Adrenal gland (tissue), 12 donors: Measurements from ENCODE around the gene DDX21. TPM values are rescaled to one million over a fixed set of nuclear protein-coding genes. Genes with fewer than 3 reads are reported as not detected.
"Not testable (repeated sequence)": the region's sequence is repeated elsewhere in the genome, so short reads cannot be mapped to it uniquely, and the experiment has no call there.

Experiments
- DNase-seq, 7 donors: peaks; one replicate each; pipeline ENCODE4 v3.0.0-alpha.2; 2019 to 2020
- H3K27ac ChIP-seq, 5 donors: fragments of 200-600 bp; sonication (generic) in 4 of 5; 1 replicate in 3 of 5; 2 replicates in 2 of 5; pipeline versions ENCODE4 v1.5.1 to v1.8.0; 2016 to 2020; ENCODE audit warnings: mild to moderate bottlenecking in 1 of 5
- H3K27me3 ChIP-seq: fragments of 200-600 bp; 2 replicates; pipeline ENCODE4 v1.8.0; 2021
- H3K36me3 ChIP-seq, 2 donors: fragments of 200-600 bp; replicated peaks in 1 of 2; 1 replicate in 1 of 2; 2 replicates in 1 of 2; pipeline versions ENCODE4 v1.5.1 to v1.8.0; 2018 to 2022
- H3K4me1 ChIP-seq, 2 donors: fragments of 200-600 bp; replicated peaks in 1 of 2; 1 replicate in 1 of 2; 2 replicates in 1 of 2; pipeline versions ENCODE4 v1.5.1 to v1.8.0; 2018 to 2021
- H3K4me3 ChIP-seq, 4 donors: fragments of 200-600 bp; sonication (generic) in 3 of 4; one replicate each; pipeline ENCODE4 v1.5.1; 2016 to 2018
- H3K9me3 ChIP-seq, 3 donors: fragments of 200-600 bp; sonication (generic) in 1 of 3; replicated peaks in 1 of 3; 1 replicate in 2 of 3; 2 replicates in 1 of 3; pipeline versions ENCODE4 v1.5.1 to v1.8.0; 2016 to 2021
- CTCF ChIP-seq, 6 experiments: fragments of 450-650 bp in 4 of 6; fragments of 200-600 bp in 2 of 6; sonication (generic) in 1 of 6; IDR thresholded peaks; 1 replicate in 5 of 6; 2 replicates in 1 of 6; pipeline versions ENCODE4 v1.5.1 to v1.8.0; 2016 to 2021; ENCODE audit warnings: antibody characterized with exemption in 6 of 6, mild to moderate bottlenecking in 2 of 6, moderate library complexity in 1 of 6
- POLR2A ChIP-seq, 2 donors: fragments of 450-650 bp; IDR thresholded peaks; one replicate each; pipeline ENCODE4 v1.6.1; 2017; ENCODE audit warnings: antibody characterized with exemption in 2 of 2, mild to moderate bottlenecking in 2 of 2, moderate library complexity in 1 of 2
- WGBS, 4 donors: extraction: QIAGEN DNeasy Blood & Tissue Kit in 2 of 4; methylation state at CpG; one replicate each; pipeline versions ENCODE4 v1.1.5 to v1.1.7; 2013 to 2017; 5-methylcytosine and 5-hydroxymethylcytosine counted together
- intact Hi-C, 2 donors: fragments of 100-400 bp; cut with DNase I; formaldehyde crosslinking; loops; one replicate each; pipeline versions ENCODE4 v1.14.1 to v1.15.0; 2022 to 2023
- polyA plus RNA-seq, 3 donors: library from polyadenylated mRNA; stranded (reverse); fragments of 200-250 nt in 2 of 3; fragments of 350-450 nt in 1 of 3; fragmentation: Illumina TruSeq in 1 of 3; extraction: RNeasy Lipid Tissue Mini Kit (QIAGEN cat#74804) in 1 of 3; gene quantifications; one replicate each; pipeline ENCODE4 v1.2.3, GENCODE V29; 2013 to 2014
- total RNA-seq, 9 donors: library from RNA; depleted of rRNA in 4 of 9; stranded (reverse); fragments of >200 nt in 4 of 9; fragments of 120-200 nt in 1 of 9; fragmentation: NEBNext Ultra II Directional in 1 of 9; extraction: Animal tissue kit (Norgen Biotek cat#: 25700) in 1 of 9; gene quantifications; one replicate each; pipeline versions ENCODE4 v1.1.0 to v1.2.4, GENCODE V29; 2013 to 2023
- donor health status: healthy with polysubstance abuse.
- donor health status: Bipolar disorder and iron deficiency.
- donor health status: DM: yes; HTN: yes; CAD: no.
- donor health status: DM: no; HTN: no; CAD: no.
- donor health status: DM: no; HTN: no; CAD: no.
- donor health status: DM: yes; HTN: yes; CAD: no.

Gene DDX21
- total and polyA plus RNA-seq, 12 donors: 14.2 to 89.0 (median 40.0) TPM

- 92 to 95% (median 94%) methylated on average over 6 of the region's 6 CpGs for WGBS, 4 donors
- intact Hi-C loops: loop anchor here in 1 of 2 donors (10.0 kb wide), 1 partner anchor 89 kb away; no protein-coding TSS in a partner anchor
- TF ChIP-seq CTCF (IDR thresholded peaks at IDR 0.05) (no peak), POLR2A (IDR thresholded peaks at IDR 0.05) (no peak)
These were observed 49.9 kb downstream of the DDX21 start for GRCh38 chr10:69005704-69006485.

GRCh38 chr10:69007260-69007659, 51.3 kb downstream of the DDX21 start:
- intact Hi-C loops: loop anchor here in 1 of 2 donors (10.0 kb wide), 1 partner anchor 88 kb away; no protein-coding TSS in a partner anchor
- no peak for TF ChIP-seq POLR2A (IDR thresholded peaks at IDR 0.05)
- no peak for TF ChIP-seq CTCF (IDR thresholded peaks at IDR 0.05)
- WGBS, 4 donors: 85 to 88% (median 86%) methylated on average over 3 of the region's 3 CpGs
- DNase-seq: no peak
- Histone ChIP-seq H3K9me3 (no peaks in the 10 kb centered on the region), H3K27ac (no peak overlapping the region), H3K4me3 (no peak overlapping the region), H3K36me3 (peaks cover 0 to 33% of the 10 kb centered on the region in 2 donors), H3K4me1 (peaks cover 0 to 3% of the 10 kb centered on the region in 2 donors), H3K27me3 (no peaks in the 10 kb centered on the region)

More at GRCh38 chr10:69005704-69006485, 49.9 kb downstream of the DDX21 start:
- Histone ChIP-seq H3K9me3 (no peaks in the 10 kb centered on the region), H3K4me1 (peaks cover 0 to 3% of the 10 kb centered on the region in 2 donors), H3K27ac (no peak overlapping the region), H3K27me3 (no peaks in the 10 kb centered on the region), H3K36me3 (peaks cover 0 to 36% of the 10 kb centered on the region in 2 donors), H3K4me3 (no peak overlapping the region)
- no peak for DNase-seq

- no peaks in the 10 kb centered on the region for H3K9me3 ChIP-seq
- TF ChIP-seq POLR2A (IDR thresholded peaks at IDR 0.05) (no peak), CTCF (IDR thresholded peaks at IDR 0.05) (no peak)
- no peak for DNase-seq
- H3K27ac ChIP-seq: no peak overlapping the region
- H3K27me3 ChIP-seq: no peaks in the 10 kb centered on the region
- H3K36me3 ChIP-seq: peaks cover 0 to 47% of the 10 kb centered on the region in 2 donors
- intact Hi-C loops: loop anchor here in 1 of 2 donors (10.0 kb wide), 1 partner anchor 85 kb away; no protein-coding TSS in a partner anchor
- WGBS, 4 donors: 62 to 75% (median 69%) methylated on average over 2 of the region's 2 CpGs
- peaks cover 0 to 3% of the 10 kb centered on the region in 2 donors for H3K4me1 ChIP-seq
- H3K4me3 ChIP-seq: no peak overlapping the region
These were observed 53.4 kb downstream of the DDX21 start for GRCh38 chr10:69009360-69009759.

- WGBS, 4 donors: 58 to 65% (median 63%) methylated on average over 1 of the region's 1 CpG
- H3K9me3 ChIP-seq: no peaks in the 10 kb centered on the region
- peaks cover 0 to 3% of the 10 kb centered on the region in 2 donors for H3K4me1 ChIP-seq
- TF ChIP-seq CTCF (IDR thresholded peaks at IDR 0.05): no peak
- no peak for TF ChIP-seq POLR2A (IDR thresholded peaks at IDR 0.05)
- no peak for DNase-seq
- H3K27me3 ChIP-seq: no peaks in the 10 kb centered on the region
- H3K36me3 ChIP-seq: peaks cover 0 to 51% of the 10 kb centered on the region in 2 donors
- H3K27ac ChIP-seq: no peak overlapping the region
- intact Hi-C loops: no loop called here
- no peak overlapping the region for H3K4me3 ChIP-seq
These were observed 54.2 kb downstream of the DDX21 start for GRCh38 chr10:69010151-69010640.

- peaks cover 0 to 49% of the 10 kb centered on the region in 2 donors for H3K36me3 ChIP-seq
- H3K27me3 ChIP-seq, H3K9me3 ChIP-seq, DNase-seq, H3K4me1 ChIP-seq, H3K4me3 ChIP-seq, H3K27ac ChIP-seq, intact Hi-C loops: not testable (repeated sequence)
- 88 to 100% (median 93%) methylated on average over 2 of the region's 2 CpGs for WGBS, 4 donors
These were observed 56.8 kb downstream of the DDX21 start for GRCh38 chr10:69012778-69013177.
